Endodermal cell (in vitro differentiated cells): ENCODE results near the gene HAUS3. TPM values are rescaled to one million over a fixed set of nuclear protein-coding genes. Genes with fewer than 3 reads are reported as not detected.

Experiments used
- DNase-seq: peaks from one replicate; pipeline ENCODE4 v3.0.0-alpha.2; 2017
- H3K27ac ChIP-seq: 2 replicates; pipeline ENCODE4 v1.5.1; 2013; ENCODE audit warnings: mild to moderate bottlenecking, low read depth, low read length, moderate library complexity
- H3K27me3 ChIP-seq: 2 replicates; pipeline ENCODE4 v1.6.1; 2013; ENCODE audit warnings: mild to moderate bottlenecking, low read length, moderate library complexity; ENCODE audit not compliant: insufficient read depth, control insufficient read depth, poor library complexity, severe bottlenecking
- H3K36me3 ChIP-seq: 2 replicates; pipeline ENCODE4 v1.7.0; 2013; ENCODE audit warnings: mild to moderate bottlenecking, low read length, moderate library complexity; ENCODE audit not compliant: control insufficient read depth, insufficient read depth
- H3K4me1 ChIP-seq: one replicate; pipeline ENCODE4 v1.7.0; 2013; ENCODE audit warnings: low read length; ENCODE audit not compliant: control insufficient read depth, insufficient read depth
- H3K4me3 ChIP-seq: 2 replicates; pipeline ENCODE4 v1.5.1; 2013; ENCODE audit warnings: mild to moderate bottlenecking, low read length, moderate library complexity
- H3K9ac ChIP-seq: 2 replicates; pipeline ENCODE4 v1.6.1; 2013; ENCODE audit warnings: mild to moderate bottlenecking, low read length, moderate library complexity; ENCODE audit not compliant: poor library complexity, severe bottlenecking; ENCODE audit errors: extremely low read depth
- H3K9me3 ChIP-seq: 2 replicates; pipeline ENCODE4 v1.6.1; 2013; ENCODE audit warnings: mild to moderate bottlenecking, low read length, moderate library complexity; ENCODE audit not compliant: control insufficient read depth
- H3K27ac Mint-ChIP-seq: 2 replicates; pipeline ENCODE4 v1.8.0; 2020; ENCODE audit warnings: mixed read lengths
- H3K27me3 Mint-ChIP-seq: 2 replicates; pipeline ENCODE4 v1.8.0; 2021; ENCODE audit warnings: mild to moderate bottlenecking, mixed read lengths; ENCODE audit not compliant: insufficient read depth
- H3K36me3 Mint-ChIP-seq: 2 replicates; pipeline ENCODE4 v1.8.0; 2020; ENCODE audit warnings: low read depth, mixed read lengths
- H3K4me1 Mint-ChIP-seq: 2 replicates; pipeline ENCODE4 v1.8.0; 2020; ENCODE audit warnings: mixed read lengths
- H3K4me3 Mint-ChIP-seq: 2 replicates; pipeline ENCODE4 v1.8.0; 2020; ENCODE audit warnings: mild to moderate bottlenecking, moderate library complexity, mixed read lengths
- H3K9me3 Mint-ChIP-seq: 2 replicates; pipeline ENCODE4 v1.8.0; 2020; ENCODE audit warnings: mild to moderate bottlenecking, mixed read lengths
- CTCF ChIP-seq: fragments of 200-600 bp; sonication (generic); conservative IDR thresholded peaks from 2 replicates; pipeline ENCODE4 v1.5.0; 2021; ENCODE audit warnings: antibody characterized with exemption, mild to moderate bottlenecking
- WGBS, 2 experiments: methylation state at CpG; one replicate each; pipeline versions ENCODE4 v1.1.5 to v1.1.7; 2013; ENCODE audit warnings: missing lambda C conversion rate in 2 of 2, mixed read lengths in 1 of 2; ENCODE audit not compliant: insufficient coverage in 1 of 2, insufficient read length in 1 of 2; 5-methylcytosine and 5-hydroxymethylcytosine counted together
- total RNA-seq, 2 donors: library from RNA; stranded (reverse); fragmentation: NEBNext Ultra II Directional in 1 of 2; extraction: Animal tissue kit (Norgen Biotek cat#: 25700) in 1 of 2; gene quantifications; 2 replicates in 1 of 2; 3 replicates in 1 of 2; pipeline ENCODE4 v1.2.1, GENCODE V29; 2021

Gene HAUS3
- total RNA-seq, 2 donors from 2014 or later = 17.0 to 22.6 TPM

GRCh38 chr4:2251073-2251794, 9.3 kb upstream of the HAUS3 start:
- Mint-ChIP-seq H3K9me3 (no peaks in the 10 kb centered on the region), H3K36me3 (peaks cover 23% of the 10 kb centered on the region), H3K27ac (no peak overlapping the region), H3K4me3 (no peak overlapping the region), H3K27me3 (no peaks in the 10 kb centered on the region), H3K4me1 (no peaks in the 10 kb centered on the region)
- peak; percentile 42 for DNase-seq
- Histone ChIP-seq H3K36me3 (peaks cover 33% of the 10 kb centered on the region), H3K27me3 (no peaks in the 10 kb centered on the region), H3K9ac (no peak overlapping the region), H3K4me1 (no peaks in the 10 kb centered on the region), H3K9me3 (no peaks in the 10 kb centered on the region), H3K4me3 (no peak overlapping the region), H3K27ac (no peak overlapping the region)
- no peak for TF ChIP-seq CTCF
- 92 to 95% methylated on average over 8 to 25 of the region's 25 CpGs for WGBS, 2 experiments

- Histone ChIP-seq H3K9me3 (no peaks in the 10 kb centered on the region), H3K36me3 (peaks cover 33% of the 10 kb centered on the region), H3K9ac (no peak overlapping the region), H3K27ac (no peak overlapping the region), H3K4me3 (no peak overlapping the region), H3K4me1 (no peaks in the 10 kb centered on the region), H3K27me3 (no peaks in the 10 kb centered on the region)
- Mint-ChIP-seq H3K36me3 (peaks cover 23% of the 10 kb centered on the region), H3K27me3 (no peaks in the 10 kb centered on the region), H3K4me3 (no peak overlapping the region), H3K27ac (no peak overlapping the region), H3K4me1 (peaks cover 2% of the 10 kb centered on the region), H3K9me3 (no peaks in the 10 kb centered on the region)
- WGBS, 2 experiments = 91 to 92% methylated on average over 24 to 30 of the region's 30 CpGs
- TF ChIP-seq CTCF = no peak
- no peak for DNase-seq
Observed at GRCh38 chr4:2250357-2251072, 8.6 kb upstream of the HAUS3 start.

- no peak overlapping the region for H3K27ac ChIP-seq
- H3K9me3 Mint-ChIP-seq = peaks cover 5% of the 10 kb centered on the region
- H3K27me3 Mint-ChIP-seq = no peaks in the 10 kb centered on the region
- no peak overlapping the region for H3K4me3 ChIP-seq
- peaks cover 7% of the 10 kb centered on the region for H3K4me1 Mint-ChIP-seq
- 93 to 96% methylated on average over 8 to 26 of the region's 26 CpGs for WGBS, 2 experiments
- H3K27ac Mint-ChIP-seq = no peak overlapping the region
- H3K4me1 ChIP-seq = no peaks in the 10 kb centered on the region
- no peak for TF ChIP-seq CTCF
- H3K36me3 ChIP-seq = peaks cover 30% of the 10 kb centered on the region
- H3K27me3 ChIP-seq = no peaks in the 10 kb centered on the region
- H3K4me3 Mint-ChIP-seq = no peak overlapping the region
- H3K9ac ChIP-seq = no peak overlapping the region
- no peak for DNase-seq
- H3K9me3 ChIP-seq = peaks cover 6% of the 10 kb centered on the region
- peaks cover 22% of the 10 kb centered on the region for H3K36me3 Mint-ChIP-seq
Observed at GRCh38 chr4:2249526-2250356, 7.8 kb upstream of the HAUS3 start.
